Keratinocyte (primary cell): ENCODE data around the gene LDLRAD4. TPM values are rescaled to one million over a fixed set of nuclear protein-coding genes. Genes with fewer than 3 reads are reported as not detected.

Experiments used
- DNase-seq: peaks from one replicate; pipeline ENCODE4 v3.0.0-alpha.2; 2011; ENCODE audit warnings: low read depth, missing footprints, low spot score
- FAIRE-seq: peaks from 2 replicates; lab custom pipeline; 2011; peaks lifted over from hg19 to GRCh38; lab: Jason Lieb, UNC
- H2AFZ ChIP-seq: 2 replicates; pipeline ENCODE4 v1.6.0; 2012; ENCODE audit warnings: low read length, control low read depth, inconsistent platforms; ENCODE audit not compliant: control insufficient read depth
- H3K27ac ChIP-seq: 2 replicates; pipeline ENCODE4 v1.5.1; 2011; ENCODE audit warnings: low read length; ENCODE audit not compliant: control insufficient read depth, insufficient read depth
- H3K27me3 ChIP-seq: 3 replicates; pipeline ENCODE4 v1.6.0; 2011; ENCODE audit warnings: low read length; ENCODE audit not compliant: control insufficient read depth, insufficient read depth; ENCODE audit errors: extremely low read depth
- H3K36me3 ChIP-seq, 2 experiments: 2 replicates in 1 of 2; 3 replicates in 1 of 2; pipeline ENCODE4 v1.5.1; 2011; ENCODE audit warnings: low read length in 2 of 2, mild to moderate bottlenecking in 1 of 2; ENCODE audit not compliant: control insufficient read depth in 2 of 2, insufficient read depth in 2 of 2; ENCODE audit errors: extremely low read depth in 1 of 2
- H3K4me1 ChIP-seq: 3 replicates; pipeline ENCODE4 v1.5.1; 2011; ENCODE audit warnings: low read length; ENCODE audit not compliant: control insufficient read depth, insufficient read depth; ENCODE audit errors: extremely low read depth
- H3K4me2 ChIP-seq: 3 replicates; pipeline ENCODE4 v1.6.0; 2011; ENCODE audit warnings: low read depth, low read length; ENCODE audit not compliant: control insufficient read depth, insufficient read depth; ENCODE audit errors: extremely low read depth
- H3K4me3 ChIP-seq, 3 experiments: fragments of 200-600 bp in 1 of 3; sonication (generic) in 1 of 3; 2 replicates in 2 of 3; 3 replicates in 1 of 3; pipeline ENCODE4 v1.5.1; 2011 to 2016; ENCODE audit warnings: low read length in 3 of 3, mild to moderate bottlenecking in 3 of 3, control low read depth in 2 of 3, inconsistent platforms in 1 of 3, low read depth in 1 of 3, mixed read lengths in 1 of 3, mixed run types in 1 of 3, moderate library complexity in 1 of 3; ENCODE audit not compliant: control insufficient read depth in 2 of 3, insufficient read depth in 2 of 3; ENCODE audit errors: extremely low read depth in 1 of 3
- H3K79me2 ChIP-seq: 2 replicates; pipeline ENCODE4 v1.6.0; 2012; ENCODE audit warnings: low read length; ENCODE audit not compliant: control insufficient read depth, insufficient read depth
- H3K9ac ChIP-seq: 3 replicates; pipeline ENCODE4 v1.6.0; 2011; ENCODE audit warnings: low read length; ENCODE audit not compliant: control insufficient read depth, insufficient read depth; ENCODE audit errors: extremely low read depth
- H3K9me1 ChIP-seq: 3 replicates; pipeline ENCODE4 v1.6.0; 2011; ENCODE audit warnings: low read length; ENCODE audit not compliant: control insufficient read depth, insufficient read depth; ENCODE audit errors: extremely low read depth
- H3K9me3 ChIP-seq: 2 replicates; pipeline ENCODE4 v1.5.1; 2012; ENCODE audit warnings: low read depth, low read length; ENCODE audit not compliant: control insufficient read depth
- H4K20me1 ChIP-seq: 3 replicates; pipeline ENCODE4 v1.6.0; 2011; ENCODE audit warnings: low read length; ENCODE audit not compliant: control insufficient read depth, insufficient read depth; ENCODE audit errors: extremely low read depth
- EZH2 ChIP-seq: IDR thresholded peaks from one replicate; pipeline ENCODE4 v1.6.1; 2012; ENCODE audit warnings: inconsistent platforms, mild to moderate bottlenecking, low read length, moderate library complexity
- dilution Hi-C: fragments of 300-500 bp; cut with MboI; formaldehyde crosslinking; loops from one replicate; pipeline ENCODE4 v1.7.0; 2020; ENCODE audit warnings: low sequenced_read_pairs; ENCODE audit not compliant: extremely low pct_ligation_motif_present
- polyA plus RNA-seq, 5 experiments: library from polyadenylated mRNA; depleted of rRNA in 3 of 5; stranded (reverse) in 3 of 5; stranded (forward) in 1 of 5; unstranded in 1 of 5; fragments of >200 nt; gene quantifications; 1 replicate in 1 of 5; 2 replicates in 3 of 5; 3 replicates in 1 of 5; pipeline versions ENCODE4 v1.2.1 to v1.2.3, GENCODE V29; 2011 to 2012; ENCODE audit warnings: missing spikeins in 2 of 5, low read depth in 1 of 5, low replicate concordance in 1 of 5
- TF ChIP-seq, protein P1 (sequence below), 3 experiments: IDR thresholded peaks in 1 of 3; conservative IDR thresholded peaks in 1 of 3; optimal IDR thresholded peaks in 1 of 3; 2 replicates in 2 of 3; 3 replicates in 1 of 3; pipeline versions ENCODE3 to v1.5.1; 2011; ENCODE audit warnings: low read length in 3 of 3, mild to moderate bottlenecking in 3 of 3, moderate library complexity in 2 of 3, control low read depth in 1 of 3, inconsistent platforms in 1 of 3; ENCODE audit not compliant: insufficient read depth in 2 of 3; ENCODE audit errors: extremely low read depth in 1 of 3

The LDLRAD4 gene
- polyA plus RNA-seq, 1 donor (not counting 4 experiments of a cell fraction or from before 2014, with no cell fraction given) = not detected

DNA sequence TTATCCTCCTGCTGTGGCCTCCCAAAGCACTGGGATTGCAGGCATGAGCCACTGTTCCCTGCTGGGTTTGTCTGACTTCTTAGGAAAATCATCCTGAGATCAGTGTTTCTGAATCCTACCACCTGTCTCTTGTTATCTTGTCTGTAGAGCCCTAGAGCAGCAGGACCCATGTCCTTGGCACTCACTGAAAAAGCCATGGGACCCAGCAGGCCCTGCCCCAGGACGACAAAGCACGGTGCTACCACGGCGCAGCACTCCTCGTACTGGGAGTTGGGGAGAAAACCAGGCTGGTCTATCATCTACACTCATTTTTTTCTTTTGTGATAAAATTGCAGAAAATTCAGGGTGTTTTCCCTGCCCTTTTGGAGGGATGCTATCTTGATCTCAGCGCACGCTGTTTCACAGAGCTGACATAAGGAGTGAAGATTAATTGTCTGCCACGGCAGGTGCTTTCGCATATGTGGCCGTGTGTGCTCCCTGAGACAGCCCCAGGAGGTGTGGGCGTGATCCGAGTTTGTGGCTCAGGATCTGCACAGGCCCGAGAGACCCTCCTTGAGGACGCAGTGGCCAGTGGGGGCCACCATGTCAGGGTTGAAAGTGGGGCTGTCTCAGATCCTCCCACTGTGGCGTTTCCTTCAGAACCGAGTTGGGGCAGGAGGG is 179.1 kb downstream of the LDLRAD4 start:
- dilution Hi-C loops = no loop called here
- no peak overlapping the region for H3K27ac ChIP-seq
- H4K20me1 ChIP-seq = no peaks in the 10 kb centered on the region
- no peaks in the 10 kb centered on the region for H3K4me1 ChIP-seq
- TF ChIP-seq, protein P1, sequence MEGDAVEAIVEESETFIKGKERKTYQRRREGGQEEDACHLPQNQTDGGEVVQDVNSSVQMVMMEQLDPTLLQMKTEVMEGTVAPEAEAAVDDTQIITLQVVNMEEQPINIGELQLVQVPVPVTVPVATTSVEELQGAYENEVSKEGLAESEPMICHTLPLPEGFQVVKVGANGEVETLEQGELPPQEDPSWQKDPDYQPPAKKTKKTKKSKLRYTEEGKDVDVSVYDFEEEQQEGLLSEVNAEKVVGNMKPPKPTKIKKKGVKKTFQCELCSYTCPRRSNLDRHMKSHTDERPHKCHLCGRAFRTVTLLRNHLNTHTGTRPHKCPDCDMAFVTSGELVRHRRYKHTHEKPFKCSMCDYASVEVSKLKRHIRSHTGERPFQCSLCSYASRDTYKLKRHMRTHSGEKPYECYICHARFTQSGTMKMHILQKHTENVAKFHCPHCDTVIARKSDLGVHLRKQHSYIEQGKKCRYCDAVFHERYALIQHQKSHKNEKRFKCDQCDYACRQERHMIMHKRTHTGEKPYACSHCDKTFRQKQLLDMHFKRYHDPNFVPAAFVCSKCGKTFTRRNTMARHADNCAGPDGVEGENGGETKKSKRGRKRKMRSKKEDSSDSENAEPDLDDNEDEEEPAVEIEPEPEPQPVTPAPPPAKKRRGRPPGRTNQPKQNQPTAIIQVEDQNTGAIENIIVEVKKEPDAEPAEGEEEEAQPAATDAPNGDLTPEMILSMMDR (optimal IDR thresholded peaks at IDR 0.05 in 1 of 3, IDR thresholded peaks at IDR 0.05 in 1 of 3, conservative IDR thresholded peaks at IDR 0.05 in 1 of 3; ENCODE audit: extremely low read depth in 1 of 3, insufficient read depth in 2 of 3, low read length in 3 of 3) = no peak
- TF ChIP-seq EZH2 = no peak
- no peaks in the 10 kb centered on the region for H3K79me2 ChIP-seq
- no peak overlapping the region for H3K4me3 ChIP-seq
- H2AFZ ChIP-seq = no peak overlapping the region
- no peak overlapping the region for H3K4me2 ChIP-seq
- no peak for DNase-seq
- no peaks in the 10 kb centered on the region for H3K9me1 ChIP-seq
- H3K9me3 ChIP-seq = no peaks in the 10 kb centered on the region
- H3K27me3 ChIP-seq = no peaks in the 10 kb centered on the region
- no peaks in the 10 kb centered on the region for H3K36me3 ChIP-seq
- no peak overlapping the region for H3K9ac ChIP-seq
- FAIRE-seq = no peak

DNA sequence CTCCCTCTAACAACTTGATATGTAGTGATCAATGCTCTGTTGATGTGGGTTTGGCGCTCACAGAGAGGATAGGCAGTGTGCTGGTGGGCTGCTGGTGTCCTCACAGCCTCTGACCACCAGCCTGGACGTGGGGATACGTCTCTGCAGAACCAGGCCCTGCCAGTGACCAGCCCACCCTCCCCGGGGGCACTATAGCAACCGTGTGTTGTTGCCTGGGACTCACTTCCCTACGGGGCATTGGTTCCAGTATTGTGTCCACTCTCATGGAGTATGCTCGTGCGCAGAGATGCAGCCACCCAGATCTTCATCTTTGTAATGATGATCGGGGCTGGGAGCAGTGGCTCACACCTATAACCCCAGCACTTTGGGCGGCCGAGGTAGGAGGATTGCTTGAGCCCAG is 180.1 kb downstream of the LDLRAD4 start:
- no peaks in the 10 kb centered on the region for H3K9me1 ChIP-seq
- no peak overlapping the region for H3K9ac ChIP-seq
- H3K4me3 ChIP-seq = no peak overlapping the region
- H3K27me3 ChIP-seq = no peaks in the 10 kb centered on the region
- no peaks in the 10 kb centered on the region for H3K79me2 ChIP-seq
- H3K27ac ChIP-seq = no peak overlapping the region
- dilution Hi-C loops = no loop called here
- TF ChIP-seq EZH2 = no peak
- TF ChIP-seq, protein P1 (optimal IDR thresholded peaks at IDR 0.05 in 1 of 3, IDR thresholded peaks at IDR 0.05 in 1 of 3, conservative IDR thresholded peaks at IDR 0.05 in 1 of 3; ENCODE audit: extremely low read depth in 1 of 3, insufficient read depth in 2 of 3, low read length in 3 of 3) = no peak
- no peaks in the 10 kb centered on the region for H3K36me3 ChIP-seq
- no peaks in the 10 kb centered on the region for H4K20me1 ChIP-seq
- no peak overlapping the region for H2AFZ ChIP-seq
- H3K4me1 ChIP-seq = no peaks in the 10 kb centered on the region
- no peak overlapping the region for H3K4me2 ChIP-seq
- DNase-seq (no peak), FAIRE-seq (no peak)
- no peaks in the 10 kb centered on the region for H3K9me3 ChIP-seq
